Mesothelial cell of epicardium (in vitro differentiated cells): ENCODE measurements around the gene APEH. TPM values are rescaled to one million over a fixed set of nuclear protein-coding genes. Genes with fewer than 3 reads are reported as not detected.

Experiments
- DNase-seq, 2 experiments: peaks; one replicate each; pipeline ENCODE4 v3.0.0; 2021; ENCODE audit warnings: low spot score in 2 of 2; ENCODE audit not compliant: unreplicated experiment in 2 of 2
- H3K27ac Mint-ChIP-seq: 2 replicates; pipeline ENCODE4 v1.8.0; 2021; ENCODE audit warnings: mixed read lengths
- H3K27me3 Mint-ChIP-seq: 2 replicates; pipeline ENCODE4 v1.8.0; 2021; ENCODE audit warnings: low read depth, mixed read lengths
- H3K36me3 Mint-ChIP-seq: 2 replicates; pipeline ENCODE4 v1.8.0; 2021; ENCODE audit warnings: mixed read lengths
- H3K4me1 Mint-ChIP-seq: 2 replicates; pipeline ENCODE4 v1.8.0; 2021; ENCODE audit warnings: mixed read lengths
- H3K4me3 Mint-ChIP-seq: 2 replicates; pipeline ENCODE4 v1.8.0; 2021; ENCODE audit warnings: mild to moderate bottlenecking, moderate library complexity, mixed read lengths
- H3K9me3 Mint-ChIP-seq: 2 replicates; pipeline ENCODE4 v1.8.0; 2021; ENCODE audit warnings: mixed read lengths
- total RNA-seq: library from RNA; stranded (reverse); gene quantifications from 3 replicates; pipeline ENCODE4 v1.2.1, GENCODE V29; 2021
- TF ChIP-seq, protein P1 (sequence below): fragments of 200-600 bp; sonication (generic); IDR thresholded peaks from one replicate; pipeline ENCODE4 v1.5.0; 2021; ENCODE audit warnings: antibody characterized with exemption; ENCODE audit not compliant: unreplicated experiment

The APEH gene
- total RNA-seq, 1 donor from 2014 or later, result 111 TPM

DNA sequence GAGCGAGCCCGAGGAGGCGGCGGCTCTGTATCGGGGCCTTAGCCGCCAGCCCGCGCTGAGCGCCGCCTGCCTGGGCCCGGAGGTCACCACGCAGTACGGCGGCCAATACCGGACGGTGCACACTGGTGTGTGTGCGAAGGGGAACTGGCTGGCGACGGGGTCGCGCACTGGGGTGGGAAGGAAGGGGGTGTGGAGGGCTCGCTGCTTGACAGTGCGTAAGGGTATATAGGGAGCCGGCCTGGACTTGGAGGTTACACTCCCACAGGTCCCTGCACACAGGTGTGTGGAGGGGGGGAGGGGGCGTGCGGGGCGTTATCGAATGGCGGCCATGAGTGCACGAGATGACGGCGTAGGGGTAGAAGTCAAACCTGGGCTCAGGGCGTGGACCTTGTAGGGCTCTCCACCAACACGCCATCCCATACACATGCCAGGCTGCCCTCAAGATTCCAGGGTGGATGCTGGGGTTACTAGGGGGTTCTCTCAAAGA is 389 bp downstream of the APEH start:
- TF ChIP-seq, protein P1, sequence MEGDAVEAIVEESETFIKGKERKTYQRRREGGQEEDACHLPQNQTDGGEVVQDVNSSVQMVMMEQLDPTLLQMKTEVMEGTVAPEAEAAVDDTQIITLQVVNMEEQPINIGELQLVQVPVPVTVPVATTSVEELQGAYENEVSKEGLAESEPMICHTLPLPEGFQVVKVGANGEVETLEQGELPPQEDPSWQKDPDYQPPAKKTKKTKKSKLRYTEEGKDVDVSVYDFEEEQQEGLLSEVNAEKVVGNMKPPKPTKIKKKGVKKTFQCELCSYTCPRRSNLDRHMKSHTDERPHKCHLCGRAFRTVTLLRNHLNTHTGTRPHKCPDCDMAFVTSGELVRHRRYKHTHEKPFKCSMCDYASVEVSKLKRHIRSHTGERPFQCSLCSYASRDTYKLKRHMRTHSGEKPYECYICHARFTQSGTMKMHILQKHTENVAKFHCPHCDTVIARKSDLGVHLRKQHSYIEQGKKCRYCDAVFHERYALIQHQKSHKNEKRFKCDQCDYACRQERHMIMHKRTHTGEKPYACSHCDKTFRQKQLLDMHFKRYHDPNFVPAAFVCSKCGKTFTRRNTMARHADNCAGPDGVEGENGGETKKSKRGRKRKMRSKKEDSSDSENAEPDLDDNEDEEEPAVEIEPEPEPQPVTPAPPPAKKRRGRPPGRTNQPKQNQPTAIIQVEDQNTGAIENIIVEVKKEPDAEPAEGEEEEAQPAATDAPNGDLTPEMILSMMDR, result no peak
- peaks cover 20% of the 10 kb centered on the region for H3K4me1 Mint-ChIP-seq
- peak overlapping the region; percentile 43 for H3K27ac Mint-ChIP-seq
- H3K4me3 Mint-ChIP-seq, result peak overlapping the region; percentile 85
- no peaks in the 10 kb centered on the region for H3K27me3 Mint-ChIP-seq
- H3K36me3 Mint-ChIP-seq, result peaks cover 7% of the 10 kb centered on the region
- H3K9me3 Mint-ChIP-seq, result no peaks in the 10 kb centered on the region
- DNase-seq, result no peak

DNA sequence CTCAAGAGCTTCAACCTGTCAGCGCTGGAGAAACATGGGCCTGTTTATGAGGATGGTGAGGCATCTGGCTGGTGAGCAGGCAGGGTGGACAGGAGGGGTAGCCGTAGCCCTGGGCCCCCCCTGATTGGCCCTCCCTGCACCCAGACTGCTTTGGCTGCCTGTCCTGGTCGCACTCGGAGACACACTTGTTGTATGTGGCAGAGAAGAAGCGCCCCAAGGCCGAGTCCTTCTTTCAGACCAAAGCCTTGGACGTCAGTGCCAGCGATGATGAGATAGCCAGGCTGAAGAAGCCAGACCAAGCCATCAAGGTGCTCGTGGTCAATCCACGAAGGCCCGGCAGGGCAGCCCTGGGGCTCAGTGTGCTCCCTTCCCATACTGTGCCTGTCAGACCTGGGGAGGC is 1.8 kb downstream of the APEH start:
- TF ChIP-seq, protein P1, result no peak
- no peak for DNase-seq
- H3K4me3 Mint-ChIP-seq, result peak overlapping the region; percentile 85

DNA sequence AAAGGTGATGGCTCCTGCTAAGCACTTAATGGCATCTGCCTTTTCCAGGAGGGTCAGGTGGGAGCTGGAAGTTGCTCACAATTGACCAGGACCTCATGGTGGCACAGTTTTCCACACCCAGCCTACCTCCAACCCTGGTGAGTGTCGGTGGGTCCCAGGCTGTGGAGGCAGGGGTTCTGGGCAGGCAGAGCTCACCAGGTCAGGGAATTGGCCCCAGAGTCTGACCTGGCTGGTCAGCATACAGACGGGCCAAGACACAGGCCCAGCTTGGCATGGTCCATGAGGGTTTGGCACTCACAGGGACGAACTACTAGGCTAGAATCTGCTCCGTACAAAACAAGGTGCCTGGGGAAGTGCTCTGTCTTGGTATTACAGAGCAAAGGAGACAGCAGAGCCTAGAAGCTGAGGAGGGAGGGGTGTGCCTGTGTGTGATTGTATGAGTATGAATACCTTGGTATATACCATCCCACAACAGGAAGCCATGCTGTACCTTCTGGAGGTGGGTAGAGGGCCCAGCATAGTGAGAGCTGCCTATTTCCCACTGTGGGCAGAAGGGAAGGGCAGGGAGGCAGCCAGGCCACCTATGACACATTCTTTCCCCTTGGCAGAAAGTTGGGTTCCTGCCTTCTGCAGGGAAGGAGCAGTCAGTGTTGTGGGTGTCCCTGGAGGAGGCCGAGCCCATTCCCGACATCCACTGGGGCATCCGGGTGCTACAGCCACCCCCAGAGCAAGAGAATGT is 6.5 kb downstream of the APEH start:
- TF ChIP-seq, protein P1, result no peak
- Mint-ChIP-seq H3K36me3 (peaks cover 19% of the 10 kb centered on the region), H3K4me3 (no peak overlapping the region), H3K4me1 (no peaks in the 10 kb centered on the region), H3K27me3 (peaks cover 4% of the 10 kb centered on the region), H3K9me3 (no peaks in the 10 kb centered on the region), H3K27ac (no peak overlapping the region)
- DNase-seq, result no peak

More for the DNA sequence above, 1.8 kb downstream of the APEH start:
- Mint-ChIP-seq H3K27me3 (no peaks in the 10 kb centered on the region), H3K9me3 (no peaks in the 10 kb centered on the region), H3K36me3 (peaks cover 13% of the 10 kb centered on the region), H3K27ac (no peak overlapping the region), H3K4me1 (peaks cover 20% of the 10 kb centered on the region)

DNA sequence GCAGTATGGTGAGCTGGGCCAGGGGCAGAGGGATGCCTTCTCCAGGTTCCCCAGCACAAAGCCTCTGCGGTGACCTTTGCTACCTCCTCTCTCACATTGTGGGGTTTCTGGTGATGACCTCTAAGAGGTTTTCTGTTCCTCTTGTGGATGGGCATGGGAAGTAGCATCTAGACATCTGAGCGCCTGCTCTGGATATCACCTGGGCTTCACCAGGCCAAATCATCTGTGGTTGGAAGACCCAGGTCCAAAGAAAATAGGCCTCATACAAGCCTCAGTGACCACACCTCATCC is 7.0 kb downstream of the APEH start:
- DNase-seq, result no peak
- no peaks in the 10 kb centered on the region for H3K9me3 Mint-ChIP-seq
- H3K4me1 Mint-ChIP-seq, result no peaks in the 10 kb centered on the region
- peaks cover 19% of the 10 kb centered on the region for H3K36me3 Mint-ChIP-seq
- H3K27me3 Mint-ChIP-seq, result peaks cover 4% of the 10 kb centered on the region
- H3K4me3 Mint-ChIP-seq, result no peak overlapping the region
- TF ChIP-seq, protein P1, result no peak
- H3K27ac Mint-ChIP-seq, result no peak overlapping the region

DNA sequence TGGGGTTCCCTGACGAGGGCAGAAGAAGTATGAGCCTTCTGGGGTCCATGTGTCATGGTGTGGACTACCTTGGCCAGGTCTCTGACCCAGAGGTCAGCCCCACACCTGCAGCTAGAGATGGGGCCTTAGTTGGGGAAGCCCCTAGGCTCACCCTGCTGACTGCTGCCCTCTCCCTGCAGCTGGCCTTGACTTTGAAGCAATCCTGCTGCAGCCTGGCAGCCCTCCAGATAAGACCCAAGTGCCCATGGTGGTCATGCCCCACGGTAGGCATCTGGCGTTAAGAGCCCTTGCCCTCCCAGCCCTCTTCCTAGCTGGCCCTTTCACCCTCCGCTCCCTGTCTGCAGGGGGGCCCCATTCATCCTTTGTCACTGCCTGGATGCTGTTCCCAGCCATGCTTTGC is 7.4 kb downstream of the APEH start:
- no peak for DNase-seq
- Mint-ChIP-seq H3K27me3 (peaks cover 5% of the 10 kb centered on the region), H3K4me1 (no peaks in the 10 kb centered on the region), H3K4me3 (no peak overlapping the region), H3K36me3 (peaks cover 19% of the 10 kb centered on the region), H3K27ac (no peak overlapping the region), H3K9me3 (no peaks in the 10 kb centered on the region)
- TF ChIP-seq, protein P1, result no peak
